Regular cardiac myocyte (primary cell): ENCODE results near the gene ZNF697. TPM values are rescaled to one million over a fixed set of nuclear protein-coding genes. Genes with fewer than 3 reads are reported as not detected.

Experiments
- total RNA-seq: library from RNA; depleted of rRNA; stranded (reverse); fragments of >200 nt; gene quantifications from 2 replicates; pipeline ENCODE4 v1.2.3, GENCODE V29; 2014

The ZNF697 gene
- 12.7 and 15.9 TPM in 2 replicates for total RNA-seq

DNA sequence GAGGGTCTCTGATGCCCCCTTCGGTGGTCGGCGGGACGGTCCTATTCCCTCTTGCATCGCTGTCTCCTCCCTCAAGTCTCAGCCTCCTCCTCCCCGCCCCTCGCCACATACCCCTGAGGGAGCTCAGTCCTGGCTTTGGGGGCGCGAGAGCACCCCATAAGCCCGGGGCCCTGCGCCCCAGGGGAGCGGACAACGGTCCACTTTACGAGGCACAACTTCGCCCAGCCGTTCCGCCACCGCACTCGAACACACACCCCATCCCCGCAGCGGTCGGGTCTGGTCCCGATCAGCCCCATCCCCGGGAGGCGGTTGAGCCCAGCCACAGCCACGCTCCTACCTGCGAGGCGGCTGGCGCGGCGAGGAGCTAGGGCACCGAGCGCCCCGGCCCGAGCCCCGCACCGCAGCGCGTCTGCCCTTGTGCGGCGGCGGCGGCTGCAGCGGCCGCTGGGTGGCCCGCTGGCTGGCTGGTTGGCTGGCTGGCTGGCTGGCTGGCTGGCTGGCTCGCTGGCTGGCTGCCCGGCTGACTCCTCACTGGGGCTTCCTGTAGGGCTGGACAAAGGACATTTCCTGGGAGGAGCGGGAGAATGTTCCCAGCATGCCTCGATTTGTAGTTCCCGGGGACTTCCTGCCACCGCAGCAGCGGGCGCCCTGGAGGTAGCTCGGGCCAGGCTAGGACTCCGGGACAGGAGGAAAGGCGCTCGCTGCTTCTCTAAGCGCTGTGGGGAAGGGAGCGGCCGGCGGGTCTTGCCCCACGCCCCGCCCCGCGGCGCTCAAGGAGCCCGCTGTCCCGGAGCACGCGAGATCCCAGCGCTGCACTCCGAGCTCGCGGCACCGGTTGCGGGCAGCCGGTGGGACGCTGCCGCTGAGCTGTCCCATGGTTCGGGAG is at the start of gene ZNF697:
TSS of gene ZNF697 (minus strand) at position 533 of the 886 bp plus-strand sequence. CDS start 22,166 bp downstream, outside the sequence.

Other genes with a start within 250 kb of the ZNF697 start
- not detected in 2 replicates for gene HSD3B2, start 233.1 kb downstream of the ZNF697 start, total RNA-seq
- gene HSD3B1, start 141.1 kb downstream of the ZNF697 start, total RNA-seq, result not detected in 2 replicates
- gene PHGDH, start 63.7 kb upstream of the ZNF697 start, total RNA-seq, result 43.4 and 104 TPM in 2 replicates
- gene HMGCS2, start 120.6 kb upstream of the ZNF697 start, total RNA-seq, result not detected in 2 replicates
- gene REG4, start 163.2 kb upstream of the ZNF697 start, total RNA-seq, result not detected in 2 replicates
- gene ADAM30, start 248.2 kb upstream of the ZNF697 start, total RNA-seq, result not detected in 2 replicates